Breast epithelium (tissue), 4 donors: Measurements from ENCODE around the gene C22orf31. TPM values are rescaled to one million over a fixed set of nuclear protein-coding genes. Genes with fewer than 3 reads are reported as not detected.
A peak's percentile ranks its signal among the peaks of the same experiment; 100 is the strongest.

Source experiments
- DNase-seq, 2 donors: peaks; one replicate each; pipeline ENCODE4 v3.0.0-alpha.2; 2019; ENCODE audit warnings: low spot score in 2 of 2
- H3K27ac ChIP-seq, 2 donors: fragments of 200-600 bp; sonication (generic) in 1 of 2; one replicate each; pipeline ENCODE4 v1.5.1; 2016 to 2019; ENCODE audit warnings: mild to moderate bottlenecking in 1 of 2
- H3K27me3 ChIP-seq, 2 donors: fragments of 200-600 bp; sonication (generic) in 1 of 2; one replicate each; pipeline versions ENCODE4 v1.5.1 to v1.6.0; 2017 to 2019; ENCODE audit warnings: control low read depth in 1 of 2, mild to moderate bottlenecking in 1 of 2
- H3K36me3 ChIP-seq: fragments of 200-600 bp; one replicate; pipeline ENCODE4 v1.5.1; 2019
- H3K4me1 ChIP-seq, 2 donors: fragments of 200-600 bp; sonication (generic); one replicate each; pipeline ENCODE4 v1.5.1; 2016 to 2019; ENCODE audit warnings: control low read depth in 1 of 2
- H3K4me3 ChIP-seq, 3 donors: fragments of 200-600 bp; sonication (generic); 1 replicate in 2 of 3; 2 replicates in 1 of 3; pipeline ENCODE4 v1.5.1; 2016 to 2019; ENCODE audit warnings: mild to moderate bottlenecking in 3 of 3, moderate library complexity in 2 of 3
- H3K9me3 ChIP-seq, 2 donors: fragments of 200-600 bp; sonication (generic) in 1 of 2; one replicate each; pipeline ENCODE4 v1.5.1; 2016 to 2019; ENCODE audit warnings: control low read depth in 1 of 2
- POLR2A ChIP-seq: fragments of 450-650 bp; IDR thresholded peaks from one replicate; pipeline ENCODE4 v1.6.1; 2016; ENCODE audit warnings: antibody characterized with exemption, mild to moderate bottlenecking, moderate library complexity
- POLR2AphosphoS5 ChIP-seq, 3 donors: sonication (generic); formaldehyde crosslinking; IDR thresholded peaks; one replicate each; pipeline ENCODE4 v1.6.1; 2017; ENCODE audit warnings: antibody characterized with exemption in 3 of 3
- intact Hi-C: fragments of 100-400 bp; cut with DNase I; formaldehyde crosslinking; loops from one replicate; pipeline ENCODE4 v1.15.1; 2023; ENCODE audit warnings: low total_unique reads
- total RNA-seq, 3 donors: library from RNA; depleted of rRNA; stranded (reverse); fragments of >200 nt; gene quantifications; one replicate each; pipeline ENCODE4 v1.1.0, GENCODE V29; 2016
- TF ChIP-seq, protein P1 (sequence below), 3 donors: fragments of 450-650 bp; IDR thresholded peaks; one replicate each; pipeline ENCODE4 v1.5.1; 2016 to 2017; ENCODE audit warnings: antibody characterized with exemption in 3 of 3, mild to moderate bottlenecking in 3 of 3, moderate library complexity in 3 of 3

C22orf31 gene
- total RNA-seq, 3 donors from 2014 or later = 0.73 TPM; not detected in 2

DNA sequence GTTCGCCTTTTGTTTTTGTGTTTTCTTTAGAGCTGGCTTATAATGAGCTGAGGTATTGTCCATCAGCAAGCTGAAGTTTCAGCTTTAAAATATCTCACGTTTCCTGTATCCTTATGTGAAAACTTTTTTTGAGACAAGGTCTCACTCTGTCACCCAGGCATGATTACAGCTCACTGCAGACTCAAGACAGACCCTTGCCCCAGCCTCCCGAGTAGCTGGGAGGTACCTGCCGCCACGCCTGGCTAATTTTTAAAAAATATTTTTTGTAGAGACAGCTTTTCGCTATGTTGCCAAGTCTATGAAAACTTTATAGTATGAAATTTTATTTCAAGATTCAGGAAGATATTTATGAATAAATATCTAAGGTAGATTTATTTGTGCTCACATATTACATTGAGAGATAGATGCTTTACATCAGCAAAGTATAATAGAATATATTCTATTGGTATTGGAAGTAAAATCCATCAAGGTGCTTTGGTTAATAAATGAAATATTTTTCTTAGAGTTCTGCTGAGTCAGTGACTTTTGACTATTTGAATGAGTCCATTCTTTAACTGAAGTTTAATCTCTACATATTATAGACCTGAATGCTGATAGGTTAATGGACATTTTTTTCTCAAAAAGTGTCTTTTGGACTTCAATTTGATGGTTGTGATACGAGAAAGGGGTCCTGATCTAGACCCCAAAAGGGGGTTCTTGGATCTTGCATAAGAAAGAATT is 21.4 kb upstream of the C22orf31 start:
- Histone ChIP-seq H3K36me3 (no peaks in the 10 kb centered on the region), H3K4me3 (no peak overlapping the region), H3K9me3 (no peaks in the 10 kb centered on the region), H3K27me3 (no peaks in the 10 kb centered on the region), H3K4me1 (peaks cover 3 to 14% of the 10 kb centered on the region in 2 donors), H3K27ac (peak overlapping the region in 1 of 2 donors; percentile 40)
- TF ChIP-seq POLR2A (no peak), POLR2AphosphoS5 (IDR thresholded peaks at IDR 0.05) (no peak)
- TF ChIP-seq, protein P1, sequence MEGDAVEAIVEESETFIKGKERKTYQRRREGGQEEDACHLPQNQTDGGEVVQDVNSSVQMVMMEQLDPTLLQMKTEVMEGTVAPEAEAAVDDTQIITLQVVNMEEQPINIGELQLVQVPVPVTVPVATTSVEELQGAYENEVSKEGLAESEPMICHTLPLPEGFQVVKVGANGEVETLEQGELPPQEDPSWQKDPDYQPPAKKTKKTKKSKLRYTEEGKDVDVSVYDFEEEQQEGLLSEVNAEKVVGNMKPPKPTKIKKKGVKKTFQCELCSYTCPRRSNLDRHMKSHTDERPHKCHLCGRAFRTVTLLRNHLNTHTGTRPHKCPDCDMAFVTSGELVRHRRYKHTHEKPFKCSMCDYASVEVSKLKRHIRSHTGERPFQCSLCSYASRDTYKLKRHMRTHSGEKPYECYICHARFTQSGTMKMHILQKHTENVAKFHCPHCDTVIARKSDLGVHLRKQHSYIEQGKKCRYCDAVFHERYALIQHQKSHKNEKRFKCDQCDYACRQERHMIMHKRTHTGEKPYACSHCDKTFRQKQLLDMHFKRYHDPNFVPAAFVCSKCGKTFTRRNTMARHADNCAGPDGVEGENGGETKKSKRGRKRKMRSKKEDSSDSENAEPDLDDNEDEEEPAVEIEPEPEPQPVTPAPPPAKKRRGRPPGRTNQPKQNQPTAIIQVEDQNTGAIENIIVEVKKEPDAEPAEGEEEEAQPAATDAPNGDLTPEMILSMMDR (IDR thresholded peaks at IDR 0.05) = no peak
- no peak for DNase-seq
- intact Hi-C loops = no loop called here

GRCh38 chr22:29081517-29082236 is 20.0 kb upstream of the C22orf31 start:
- Histone ChIP-seq H3K27ac (peak overlapping the region in 1 of 2 donors; percentile 40), H3K27me3 (no peaks in the 10 kb centered on the region), H3K9me3 (no peaks in the 10 kb centered on the region), H3K36me3 (no peaks in the 10 kb centered on the region), H3K4me3 (no peak overlapping the region), H3K4me1 (peaks cover 3 to 14% of the 10 kb centered on the region in 2 donors)
- DNase-seq = no peak
- TF ChIP-seq POLR2A (no peak), POLR2AphosphoS5 (IDR thresholded peaks at IDR 0.05) (no peak)
- TF ChIP-seq, protein P1 (IDR thresholded peaks at IDR 0.05) = no peak
- intact Hi-C loops = no loop called here

GRCh38 chr22:29080106-29080975 is 18.7 kb upstream of the C22orf31 start:
- H3K27ac ChIP-seq = peak overlapping the region in 1 of 2 donors; percentile 71
- intact Hi-C loops = no loop called here

GRCh38 chr22:29079218-29079901 is 17.7 kb upstream of the C22orf31 start:
- H3K27me3 ChIP-seq = no peaks in the 10 kb centered on the region
- no peak overlapping the region for H3K4me3 ChIP-seq
- DNase-seq = no peak
- TF ChIP-seq, protein P1 (IDR thresholded peaks at IDR 0.05) = no peak
- TF ChIP-seq POLR2A = no peak
- TF ChIP-seq POLR2AphosphoS5 (IDR thresholded peaks at IDR 0.05) = no peak
- no peaks in the 10 kb centered on the region for H3K9me3 ChIP-seq
- H3K4me1 ChIP-seq = peaks cover 3 to 14% of the 10 kb centered on the region in 2 donors
- peak overlapping the region; percentile 51 to 68 for H3K27ac ChIP-seq
- no peaks in the 10 kb centered on the region for H3K36me3 ChIP-seq
- intact Hi-C loops = no loop called here

More at GRCh38 chr22:29080106-29080975, 18.7 kb upstream of the C22orf31 start:
- TF ChIP-seq POLR2A (no peak), POLR2AphosphoS5 (IDR thresholded peaks at IDR 0.05) (no peak)
- TF ChIP-seq, protein P1 (IDR thresholded peaks at IDR 0.05) = peak in 1 of 3 donors; percentile 26
- H3K4me1 ChIP-seq = peaks cover 3 to 14% of the 10 kb centered on the region in 2 donors
- DNase-seq = peak in 1 of 2 donors; percentile 61
- no peaks in the 10 kb centered on the region for H3K9me3 ChIP-seq
- no peaks in the 10 kb centered on the region for H3K36me3 ChIP-seq
- H3K27me3 ChIP-seq = no peaks in the 10 kb centered on the region
- H3K4me3 ChIP-seq = no peak overlapping the region
